Fibroblast of mammary gland (primary cell): ENCODE measurements around the gene CACNG1.
A peak's percentile ranks its signal among the peaks of the same experiment; 100 is the strongest.

Experiments
- DNase-seq: peaks from one replicate; pipeline ENCODE4 v3.0.0-alpha.2; 2010; ENCODE audit warnings: low read depth
- H3K4me3 ChIP-seq: 2 replicates; pipeline ENCODE4 v1.5.1; 2011; ENCODE audit warnings: low read depth, mild to moderate bottlenecking, low read length, moderate library complexity; ENCODE audit not compliant: control insufficient read depth
- CTCF ChIP-seq: conservative IDR thresholded peaks from 2 replicates; pipeline ENCODE4 v1.5.1; 2011; ENCODE audit warnings: low read depth, low read length, inconsistent platforms; ENCODE audit not compliant: control insufficient read depth, insufficient read depth

CACNG1 gene

GRCh38 chr17:67024736-67025135 lies 19.6 kb upstream of the CACNG1 start:
- TF ChIP-seq CTCF, result no peak
- no peak overlapping the region for H3K4me3 ChIP-seq
- DNase-seq, result no peak

- no peak for TF ChIP-seq CTCF
- no peak overlapping the region for H3K4me3 ChIP-seq
- DNase-seq, result no peak
Observed at GRCh38 chr17:67025216-67025792, 19.1 kb upstream of the CACNG1 start.

GRCh38 chr17:67026341-67026740 lies 18.0 kb upstream of the CACNG1 start:
- no peak for DNase-seq
- no peak for TF ChIP-seq CTCF
- H3K4me3 ChIP-seq, result no peak overlapping the region

- peak; percentile 4 for DNase-seq
- no peak overlapping the region for H3K4me3 ChIP-seq
Observed at GRCh38 chr17:67027031-67027628, 17.2 kb upstream of the CACNG1 start.

GRCh38 chr17:67030641-67031040 lies 13.7 kb upstream of the CACNG1 start:
- no peak for TF ChIP-seq CTCF
- H3K4me3 ChIP-seq, result no peak overlapping the region
- DNase-seq, result no peak

More at GRCh38 chr17:67027031-67027628, 17.2 kb upstream of the CACNG1 start:
- TF ChIP-seq CTCF, result no peak

GRCh38 chr17:67032382-67032781 lies 12.0 kb upstream of the CACNG1 start:
- no peak overlapping the region for H3K4me3 ChIP-seq
- DNase-seq, result no peak
- no peak for TF ChIP-seq CTCF

GRCh38 chr17:67032985-67033384 lies 11.4 kb upstream of the CACNG1 start:
- H3K4me3 ChIP-seq, result no peak overlapping the region
- no peak for DNase-seq
- TF ChIP-seq CTCF, result no peak
